Measurements from ENCODE around the gene MTHFD2L. TPM values are rescaled to one million over a fixed set of nuclear protein-coding genes. Genes with fewer than 3 reads are reported as not detected.

Gene MTHFD2L
- total and polyA plus RNA-seq, 2 donors (not counting 3 experiments of a cell fraction or from before 2014, with no cell fraction given): 6.9 to 15.2 TPM

DNA sequence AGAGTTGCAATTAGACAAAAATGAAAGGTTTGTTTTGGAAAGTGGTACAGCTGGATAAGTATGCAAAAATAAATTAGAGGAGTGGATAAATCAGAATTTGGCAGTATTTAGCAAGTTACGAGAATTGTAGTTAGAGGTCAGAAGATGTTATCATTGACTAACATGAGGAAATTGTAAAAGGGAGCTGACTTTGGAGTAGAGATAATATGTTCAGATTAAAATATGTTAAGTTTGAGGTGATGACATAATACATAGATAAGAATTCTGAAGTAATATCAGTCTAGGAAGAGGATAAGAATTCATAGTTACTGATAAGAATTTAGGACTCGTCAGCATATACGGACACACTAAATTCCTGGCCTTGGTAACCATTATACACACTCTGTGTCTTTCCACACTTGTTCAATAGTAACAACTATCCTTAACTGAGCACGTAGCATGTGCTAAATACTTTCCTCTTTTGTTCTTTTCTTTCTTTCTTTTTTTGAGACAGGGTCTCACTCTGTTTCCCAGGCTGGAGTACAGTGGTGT, 146.2 kb downstream of the MTHFD2L start:
- no peaks in the 10 kb centered on the region for H3K79me2 ChIP-seq (ENCODE audit: control insufficient read depth, insufficient read depth, low read length)
- no peak overlapping the region for H3K27ac ChIP-seq (ENCODE audit: insufficient read depth, low read depth, low read length)
- H3K9ac ChIP-seq (replicated peaks; ENCODE audit: extremely low read depth, insufficient read depth, low read length): no peak overlapping the region
- no peaks in the 10 kb centered on the region for H4K20me1 ChIP-seq (replicated peaks; ENCODE audit: control insufficient read depth, extremely low read depth, insufficient read depth, low read length)
- no TSS peak for BruUV-seq (replicated peaks)
- dilution Hi-C loops (cut with MboI; ENCODE audit: extremely low pct_ligation_motif_present, low sequenced_read_pairs): no loop called here
- H3K36me3 ChIP-seq (ENCODE audit: control insufficient read depth in 2 of 2, extremely low read depth in 1 of 2, insufficient read depth in 2 of 2, low read length in 2 of 2): no peaks in the 10 kb centered on the region
- no peak overlapping the region for H3K4me2 ChIP-seq (ENCODE audit: insufficient read depth, low read length)
- ChIA-PET POLR2A (no interaction called here), CTCF (interaction anchor here (0.6 to 5.5 kb wide), 6 partner anchors 12 to 115 kb away, joined by 3 to 27 read pairs (median 4); no protein-coding TSS in a partner anchor)
- H3K4me1 ChIP-seq (ENCODE audit: control insufficient read depth, extremely low read depth, insufficient read depth, low read length): no peaks in the 10 kb centered on the region
- H2AFZ ChIP-seq (ENCODE audit: low read depth, low read length): no peak overlapping the region
- intact Hi-C loops (cut with micrococcal nuclease): no loop called here
- FAIRE-seq (no peak), DNase-seq (ENCODE audit: low read depth, low spot score) (no peak)
- H3K27me3 ChIP-seq (ENCODE audit: control insufficient read depth in 2 of 2, insufficient read depth in 2 of 2, low read length in 2 of 2): no peaks in the 10 kb centered on the region
- no peak for TF ChIP-seq POLR2A (IDR thresholded peaks at IDR 0.05; ENCODE audit: low read depth, low read length)
- no peak for TF ChIP-seq EZH2 (IDR thresholded peaks at IDR 0.05; ENCODE audit: borderline replicate concordance, low read depth, low read length, severe bottlenecking)
- no peak for TF ChIP-seq JUN (IDR thresholded peaks at IDR 0.05; ENCODE audit: borderline replicate concordance, insufficient read depth, insufficient read length, low read depth)
- no peak for TF ChIP-seq FOS (IDR thresholded peaks at IDR 0.05; ENCODE audit: borderline replicate concordance, insufficient read depth, low read length)
- no peak for TF ChIP-seq MAX (IDR thresholded peaks at IDR 0.05; ENCODE audit: insufficient read depth, insufficient read length)
- TF ChIP-seq, protein P1, sequence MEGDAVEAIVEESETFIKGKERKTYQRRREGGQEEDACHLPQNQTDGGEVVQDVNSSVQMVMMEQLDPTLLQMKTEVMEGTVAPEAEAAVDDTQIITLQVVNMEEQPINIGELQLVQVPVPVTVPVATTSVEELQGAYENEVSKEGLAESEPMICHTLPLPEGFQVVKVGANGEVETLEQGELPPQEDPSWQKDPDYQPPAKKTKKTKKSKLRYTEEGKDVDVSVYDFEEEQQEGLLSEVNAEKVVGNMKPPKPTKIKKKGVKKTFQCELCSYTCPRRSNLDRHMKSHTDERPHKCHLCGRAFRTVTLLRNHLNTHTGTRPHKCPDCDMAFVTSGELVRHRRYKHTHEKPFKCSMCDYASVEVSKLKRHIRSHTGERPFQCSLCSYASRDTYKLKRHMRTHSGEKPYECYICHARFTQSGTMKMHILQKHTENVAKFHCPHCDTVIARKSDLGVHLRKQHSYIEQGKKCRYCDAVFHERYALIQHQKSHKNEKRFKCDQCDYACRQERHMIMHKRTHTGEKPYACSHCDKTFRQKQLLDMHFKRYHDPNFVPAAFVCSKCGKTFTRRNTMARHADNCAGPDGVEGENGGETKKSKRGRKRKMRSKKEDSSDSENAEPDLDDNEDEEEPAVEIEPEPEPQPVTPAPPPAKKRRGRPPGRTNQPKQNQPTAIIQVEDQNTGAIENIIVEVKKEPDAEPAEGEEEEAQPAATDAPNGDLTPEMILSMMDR (IDR thresholded peaks at IDR 0.05; ENCODE audit: extremely low read depth in 1 of 2, insufficient read depth in 1 of 2, low read depth in 1 of 2, low read length in 2 of 2): no peak
- no peak for TF ChIP-seq GATA2 (IDR thresholded peaks at IDR 0.05; ENCODE audit: insufficient read depth, insufficient read length, low read depth, low read length)
- no peak for TF ChIP-seq POLR2AphosphoS5 (IDR thresholded peaks at IDR 0.05; ENCODE audit: insufficient read depth, low read depth, low read length)
- no peak for TF ChIP-seq MYC (IDR thresholded peaks at IDR 0.05; ENCODE audit: low read depth, low read length)
- H3K4me3 ChIP-seq (replicated peaks in 1 of 3; ENCODE audit: insufficient read depth in 1 of 3, low read depth in 1 of 3, low read length in 3 of 3): no peak overlapping the region
- H3K9me3 ChIP-seq (replicated peaks; ENCODE audit: control insufficient read depth, insufficient read depth, low read length): no peaks in the 10 kb centered on the region
- H3K9me1 ChIP-seq (replicated peaks; ENCODE audit: control insufficient read depth, extremely low read depth, insufficient read depth, low read length): no peaks in the 10 kb centered on the region
